HCT116 (cell line): Measurements from ENCODE around the gene POU2F3. TPM values are rescaled to one million over a fixed set of nuclear protein-coding genes. Genes with fewer than 3 reads are reported as not detected.

Source experiments
- ATAC-seq: fragments of 200-7000 bp; cut with Tn5 transposase; 2 replicates; pipeline ENCODE4 v1.9.1; 2020; ENCODE audit warnings: mild to moderate bottlenecking, moderate library complexity
- BruUV-seq: library from RNA; stranded (reverse); fragments of 400-500 nt; replicated peaks from 2 replicates; lab custom pipeline; 2021; lab: Mats Ljungman, UMichigan
- CTCF ChIA-PET: fragments of 300-600 bp; sonication (Branson Sonifier 250); formaldehyde crosslinking; loops from one replicate; lab custom pipeline; 2021; ENCODE audit warnings: antibody characterized with exemption; lab: Charles Lee
- POLR2A ChIA-PET: fragments of 300-600, 350-600 bp; sonication (Branson Sonifier 250); formaldehyde crosslinking; loops from one replicate; lab custom pipeline; 2021; ENCODE audit warnings: antibody characterized with exemption; lab: Charles Lee
- RAD21 ChIA-PET, 2 experiments: fragments of 300-600 bp; sonication (Branson Sonifier 250); formaldehyde crosslinking; loops; one replicate each; lab custom pipeline; 2023; ENCODE audit warnings: low total read pairs in 2 of 2; ENCODE audit not compliant: uncharacterized antibody in 2 of 2, unreplicated experiment in 2 of 2, low non-redundant PET in 1 of 2; lab: Charles Lee
- DNase-seq: peaks from one replicate; pipeline ENCODE4 v3.0.0-alpha.2; 2010; ENCODE audit warnings: low read depth, low spot score
- H2AFZ ChIP-seq: fragments of 200-600 bp; shearing (Covaris generic), sonication (generic); 2 replicates; pipeline ENCODE4 v1.6.1; 2017; ENCODE audit warnings: low read depth, mixed run types, mixed read lengths, antibody characterized with exemption, low read length; ENCODE audit not compliant: poor library complexity, severe bottlenecking
- H3K27ac ChIP-seq: 2 replicates; pipeline ENCODE4 v1.5.1; 2012; ENCODE audit warnings: low read depth, low read length
- H3K27me3 ChIP-seq: fragments of 200-600 bp; sonication (generic); 2 replicates; pipeline ENCODE4 v1.6.1; 2016; ENCODE audit warnings: mixed run types, low read length, mixed read lengths; ENCODE audit not compliant: insufficient read depth
- H3K36me3 ChIP-seq, 2 experiments: fragments of 200-500 bp in 1 of 2; fragments of 200-600 bp in 1 of 2; sonication (Bioruptor generic) in 1 of 2; sonication (generic) in 1 of 2; 2 replicates each; pipeline versions ENCODE4 v1.5.1 to v1.6.1; 2014 to 2016; ENCODE audit warnings: low read length in 2 of 2, inconsistent platforms in 1 of 2, mixed read lengths in 1 of 2, mixed run types in 1 of 2; ENCODE audit not compliant: insufficient read depth in 2 of 2, control insufficient read depth in 1 of 2
- H3K4me1 ChIP-seq, 2 experiments: fragments of 200-600 bp in 1 of 2; sonication (generic) in 1 of 2; 2 replicates each; pipeline versions ENCODE4 v1.5.1 to v1.6.1; 2012 to 2017; ENCODE audit warnings: low read length in 2 of 2, inconsistent platforms in 1 of 2, mild to moderate bottlenecking in 1 of 2, mixed read lengths in 1 of 2, mixed run types in 1 of 2, moderate library complexity in 1 of 2; ENCODE audit not compliant: insufficient read depth in 2 of 2, control insufficient read depth in 1 of 2
- H3K4me2 ChIP-seq: fragments of 200-600 bp; sonication (generic); 2 replicates; pipeline ENCODE4 v1.6.1; 2017; ENCODE audit warnings: mixed run types, low read length, mixed read lengths
- H3K4me3 ChIP-seq, 2 experiments: fragments of 200-600 bp in 1 of 2; sonication (generic) in 1 of 2; replicated peaks in 1 of 2; 2 replicates each; pipeline ENCODE4 v1.5.1; 2011 to 2016; ENCODE audit warnings: low read length in 2 of 2, control low read depth in 1 of 2, low read depth in 1 of 2, mild to moderate bottlenecking in 1 of 2, mixed read lengths in 1 of 2, mixed run types in 1 of 2
- H3K79me2 ChIP-seq: fragments of 200-600 bp; sonication (generic); 2 replicates; pipeline ENCODE4 v1.6.1; 2017; ENCODE audit warnings: mild to moderate bottlenecking, mixed run types, low read length, moderate library complexity, mixed read lengths; ENCODE audit not compliant: insufficient read depth
- H3K9ac ChIP-seq: fragments of 200-600 bp; sonication (generic); 2 replicates; pipeline ENCODE4 v1.6.1; 2016; ENCODE audit warnings: low read length, mixed read lengths
- H3K9me2 ChIP-seq: fragments of 200-600 bp; sonication (generic), shearing (Covaris generic); 2 replicates; pipeline ENCODE4 v1.6.1; 2017; ENCODE audit warnings: mixed run types, mild to moderate bottlenecking, moderate library complexity; ENCODE audit not compliant: insufficient read depth
- H3K9me3 ChIP-seq, 2 experiments: fragments of 200-500 bp in 1 of 2; fragments of 200-600 bp in 1 of 2; sonication (Bioruptor generic) in 1 of 2; sonication (generic) in 1 of 2; 2 replicates each; pipeline ENCODE4 v1.6.1; 2014 to 2017; ENCODE audit warnings: low read length in 2 of 2, mixed read lengths in 2 of 2, inconsistent platforms in 1 of 2, low read depth in 1 of 2, mild to moderate bottlenecking in 1 of 2, mixed run types in 1 of 2, moderate library complexity in 1 of 2; ENCODE audit not compliant: control insufficient read depth in 1 of 2, insufficient read depth in 1 of 2
- H4K20me1 ChIP-seq: fragments of 200-600 bp; sonication (generic), shearing (Covaris generic); 2 replicates; pipeline ENCODE4 v1.6.1; 2017; ENCODE audit warnings: mixed run types, mild to moderate bottlenecking, moderate library complexity; ENCODE audit not compliant: insufficient read depth
- CBX3 ChIP-seq: IDR thresholded peaks from 2 replicates; pipeline ENCODE4 v1.6.1; 2012; ENCODE audit warnings: low read depth
- CTCF ChIP-seq, 3 experiments: fragments of 200-600 bp in 1 of 3; sonication (generic) in 1 of 3; IDR thresholded peaks in 2 of 3; conservative IDR thresholded peaks in 1 of 3; 2 replicates each; pipeline ENCODE4 v1.5.1; 2012 to 2017; ENCODE audit warnings: low read depth in 2 of 3, low read length in 2 of 3, antibody characterized with exemption in 1 of 3, borderline replicate concordance in 1 of 3, control low read depth in 1 of 3, mild to moderate bottlenecking in 1 of 3, mixed read lengths in 1 of 3, mixed run types in 1 of 3, moderate library complexity in 1 of 3; ENCODE audit not compliant: insufficient read depth in 1 of 3
- ELF1 ChIP-seq: IDR thresholded peaks from 2 replicates; pipeline ENCODE4 v1.6.1; 2012; ENCODE audit warnings: low read depth, borderline replicate concordance
- EZH2 ChIP-seq: fragments of 200-600 bp; sonication (generic); IDR thresholded peaks from 2 replicates; pipeline ENCODE4 v1.6.1; 2017; ENCODE audit warnings: antibody characterized with exemption, mixed run types
- EZH2phosphoT487 ChIP-seq: fragments of 200-600 bp; IDR thresholded peaks from 2 replicates; pipeline ENCODE4 v1.6.1; 2018; ENCODE audit warnings: antibody characterized with exemption, borderline replicate concordance
- FOSL1 ChIP-seq: IDR thresholded peaks from 2 replicates; pipeline ENCODE4 v1.6.1; 2012; ENCODE audit warnings: low read depth
- JUND ChIP-seq: IDR thresholded peaks from 2 replicates; pipeline ENCODE4 v1.6.1; 2012
- POLR2A ChIP-seq: IDR thresholded peaks from 2 replicates; pipeline ENCODE4 v1.7.0; 2011; ENCODE audit warnings: borderline replicate concordance; ENCODE audit not compliant: insufficient read depth, insufficient read length; ENCODE audit errors: extremely low read depth
- POLR2AphosphoS5 ChIP-seq: IDR thresholded peaks from 2 replicates; pipeline ENCODE4 v1.6.1; 2011; ENCODE audit warnings: mild to moderate bottlenecking, low read depth, low read length, moderate library complexity
- RAD21 ChIP-seq: IDR thresholded peaks from 2 replicates; pipeline ENCODE4 v1.6.1; 2012; ENCODE audit warnings: low read depth, mild to moderate bottlenecking
- SIN3A ChIP-seq: IDR thresholded peaks from 2 replicates; pipeline ENCODE4 v1.6.1; 2012; ENCODE audit warnings: low read depth
- SP1 ChIP-seq: IDR thresholded peaks from 2 replicates; pipeline ENCODE4 v1.6.1; 2012; ENCODE audit warnings: low read depth
- SRF ChIP-seq: IDR thresholded peaks from 2 replicates; pipeline ENCODE4 v1.6.1; 2012; ENCODE audit warnings: low read depth
- TCF7L2 ChIP-seq: IDR thresholded peaks from 2 replicates; pipeline ENCODE4 v1.7.0; 2011; ENCODE audit warnings: borderline replicate concordance, inconsistent platforms; ENCODE audit not compliant: insufficient read depth, insufficient read length; ENCODE audit errors: extremely low read depth
- YY1 ChIP-seq: IDR thresholded peaks from 2 replicates; pipeline ENCODE4 v1.6.1; 2011; ENCODE audit warnings: low read length, low read depth, moderate library complexity, mild to moderate bottlenecking; ENCODE audit not compliant: insufficient replicate concordance; ENCODE audit errors: extremely low read depth
- ZBTB33 ChIP-seq: IDR thresholded peaks from 2 replicates; pipeline ENCODE4 v1.6.1; 2011; ENCODE audit warnings: mild to moderate bottlenecking, low read length, moderate library complexity; ENCODE audit not compliant: insufficient replicate concordance; ENCODE audit errors: extremely low read depth
- ZFX ChIP-seq: fragments of 450-650 bp; IDR thresholded peaks from 2 replicates; pipeline ENCODE4 v1.6.1; 2017
- ZNF274 ChIP-seq: fragments of 200-500 bp; sonication (Bioruptor generic); IDR thresholded peaks from 2 replicates; pipeline ENCODE4 v1.6.1; 2014; ENCODE audit warnings: mild to moderate bottlenecking, low read depth, low read length, inconsistent platforms
- intact Hi-C: fragments of 100-400 bp; cut with micrococcal nuclease; formaldehyde crosslinking; loops from 2 replicates; pipeline ENCODE4 v1.10.0; 2022
- total RNA-seq: library from RNA; stranded (reverse); gene quantifications from one replicate; pipeline ENCODE4 v1.2.1, GENCODE V29; 2021; ENCODE audit not compliant: unreplicated experiment
- TF ChIP-seq, protein P1 (sequence below): IDR thresholded peaks from 2 replicates; pipeline ENCODE4 v1.6.1; 2012
- TF ChIP-seq, protein P2 (sequence below): IDR thresholded peaks from 2 replicates; pipeline ENCODE4 v1.6.1; 2012

Gene POU2F3
- total RNA-seq, 1 experiment from 2014 or later, result 0.15 TPM

- no peaks in the 10 kb centered on the region for H3K79me2 ChIP-seq
- no TSS peak for BruUV-seq
- no peaks in the 10 kb centered on the region for H3K27me3 ChIP-seq
- H3K27ac ChIP-seq, result no peak overlapping the region
- H3K9me3 ChIP-seq, result no peaks in the 10 kb centered on the region
- no peak for ATAC-seq
- ChIA-PET POLR2A (no interaction called here), RAD21 (no interaction called here), CTCF (no interaction called here)
- no peaks in the 10 kb centered on the region for H3K36me3 ChIP-seq
- H2AFZ ChIP-seq, result no peak overlapping the region
- no peak overlapping the region for H3K4me3 ChIP-seq
- H3K4me1 ChIP-seq, result no peaks in the 10 kb centered on the region; a peak in 1 of 4 replicates
- H3K4me2 ChIP-seq, result no peak overlapping the region
- TF ChIP-seq, protein P1, sequence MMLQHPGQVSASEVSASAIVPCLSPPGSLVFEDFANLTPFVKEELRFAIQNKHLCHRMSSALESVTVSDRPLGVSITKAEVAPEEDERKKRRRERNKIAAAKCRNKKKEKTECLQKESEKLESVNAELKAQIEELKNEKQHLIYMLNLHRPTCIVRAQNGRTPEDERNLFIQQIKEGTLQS, result no peak
- no peak for TF ChIP-seq ZBTB33
- no peak for TF ChIP-seq ZNF274
- TF ChIP-seq EZH2, result no peak
- TF ChIP-seq JUND, result no peak
- TF ChIP-seq ELF1, result no peak
- TF ChIP-seq RAD21, result no peak
- no peak for TF ChIP-seq FOSL1
- no peak for TF ChIP-seq SP1
- TF ChIP-seq ZFX, result no peak
- TF ChIP-seq EZH2phosphoT487, result no peak
- no peak for TF ChIP-seq POLR2AphosphoS5
- TF ChIP-seq POLR2A, result no peak
- TF ChIP-seq YY1, result no peak
- TF ChIP-seq SIN3A, result no peak
- no peak for TF ChIP-seq SRF
- TF ChIP-seq, protein P2, sequence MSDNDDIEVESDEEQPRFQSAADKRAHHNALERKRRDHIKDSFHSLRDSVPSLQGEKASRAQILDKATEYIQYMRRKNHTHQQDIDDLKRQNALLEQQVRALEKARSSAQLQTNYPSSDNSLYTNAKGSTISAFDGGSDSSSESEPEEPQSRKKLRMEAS, result no peak
- TF ChIP-seq CBX3, result no peak
- TF ChIP-seq TCF7L2, result no peak
- TF ChIP-seq CTCF (IDR thresholded peaks at IDR 0.05 in 2 of 3, conservative IDR thresholded peaks at IDR 0.05 in 1 of 3; ENCODE audit: borderline replicate concordance in 1 of 3, insufficient read depth in 1 of 3, low read depth in 2 of 3, low read length in 2 of 3), result no peak
- H3K9ac ChIP-seq, result no peak overlapping the region
- intact Hi-C loops, result no loop called here
- H4K20me1 ChIP-seq, result no peaks in the 10 kb centered on the region
- no peaks in the 10 kb centered on the region for H3K9me2 ChIP-seq
- no peak for DNase-seq
Measured at GRCh38 chr11:120281143-120281795, 41.3 kb downstream of the POU2F3 start.
